ES-I3 (cell line): Measurements from ENCODE around the gene SLC29A3.
A peak's percentile ranks its signal among the peaks of the same experiment; 100 is the strongest.

Experiments
- H3K36me3 ChIP-seq: 2 replicates; pipeline ENCODE4 v1.6.1; 2013; ENCODE audit warnings: mild to moderate bottlenecking, low read length, control low read depth, moderate library complexity; ENCODE audit not compliant: insufficient read depth
- H3K4me1 ChIP-seq: 2 replicates; pipeline ENCODE4 v1.6.1; 2013; ENCODE audit warnings: mild to moderate bottlenecking, control low read depth, low read length; ENCODE audit not compliant: insufficient read depth
- H3K9ac ChIP-seq: 2 replicates; pipeline ENCODE4 v1.6.1; 2013; ENCODE audit warnings: low read depth, mild to moderate bottlenecking, low read length, moderate library complexity
- H3K9me3 ChIP-seq: 2 replicates; pipeline ENCODE4 v1.6.1; 2013; ENCODE audit warnings: mild to moderate bottlenecking, low read length, moderate library complexity; ENCODE audit not compliant: control insufficient read depth, insufficient read depth

Gene SLC29A3

GRCh38 chr10:71301371-71301916 lies 17.6 kb upstream of the SLC29A3 start:
- H3K9me3 ChIP-seq = no peaks in the 10 kb centered on the region
- H3K4me1 ChIP-seq = peaks cover 3% of the 10 kb centered on the region; the same call in 1 of the 2 replicates
- H3K9ac ChIP-seq = no peak overlapping the region
- peaks cover 2% of the 10 kb centered on the region; the same call in 1 of the 2 replicates for H3K36me3 ChIP-seq

GRCh38 chr10:71302451-71302850 lies 16.6 kb upstream of the SLC29A3 start:
- Histone ChIP-seq H3K36me3 (peaks cover 2% of the 10 kb centered on the region; the same call in 1 of the 2 replicates), H3K9ac (no peak overlapping the region), H3K4me1 (peaks cover 3% of the 10 kb centered on the region; the same call in 1 of the 2 replicates), H3K9me3 (no peaks in the 10 kb centered on the region)

GRCh38 chr10:71302874-71303568 lies 16.0 kb upstream of the SLC29A3 start:
- Histone ChIP-seq H3K9ac (no peak overlapping the region), H3K9me3 (no peaks in the 10 kb centered on the region), H3K36me3 (peaks cover 2% of the 10 kb centered on the region; the same call in 1 of the 2 replicates), H3K4me1 (peaks cover 3% of the 10 kb centered on the region; the same call in 1 of the 2 replicates)

- Histone ChIP-seq H3K9ac (no peak overlapping the region), H3K9me3 (no peaks in the 10 kb centered on the region), H3K4me1 (peaks cover 3% of the 10 kb centered on the region; the same call in 1 of the 2 replicates), H3K36me3 (peaks cover 2% of the 10 kb centered on the region; the same call in 1 of the 2 replicates)
Observed at GRCh38 chr10:71303569-71303907, 15.5 kb upstream of the SLC29A3 start.

GRCh38 chr10:71304914-71305313 lies 14.1 kb upstream of the SLC29A3 start:
- Histone ChIP-seq H3K36me3 (no peaks in the 10 kb centered on the region), H3K4me1 (peaks cover 3% of the 10 kb centered on the region; the same call in 1 of the 2 replicates), H3K9me3 (no peaks in the 10 kb centered on the region), H3K9ac (no peak overlapping the region)

- no peaks in the 10 kb centered on the region for H3K9me3 ChIP-seq
- H3K4me1 ChIP-seq = peaks cover 3% of the 10 kb centered on the region; the same call in 1 of the 2 replicates
- no peaks in the 10 kb centered on the region for H3K36me3 ChIP-seq
- H3K9ac ChIP-seq = no peak overlapping the region
Observed at GRCh38 chr10:71306979-71307378, 12.1 kb upstream of the SLC29A3 start.

- Histone ChIP-seq H3K4me1 (peaks cover 3% of the 10 kb centered on the region; the same call in 1 of the 2 replicates), H3K36me3 (no peaks in the 10 kb centered on the region), H3K9me3 (no peaks in the 10 kb centered on the region), H3K9ac (no peak overlapping the region)
Observed at GRCh38 chr10:71307469-71308085, 11.5 kb upstream of the SLC29A3 start.

- Histone ChIP-seq H3K9ac (no peak overlapping the region), H3K9me3 (no peaks in the 10 kb centered on the region), H3K36me3 (no peaks in the 10 kb centered on the region), H3K4me1 (peaks cover 3% of the 10 kb centered on the region; the same call in 1 of the 2 replicates)
Observed at GRCh38 chr10:71308244-71308643, 10.8 kb upstream of the SLC29A3 start.

GRCh38 chr10:71308985-71309384 lies 10.1 kb upstream of the SLC29A3 start:
- no peaks in the 10 kb centered on the region for H3K4me1 ChIP-seq
- no peaks in the 10 kb centered on the region for H3K36me3 ChIP-seq
- no peak overlapping the region for H3K9ac ChIP-seq
- no peaks in the 10 kb centered on the region for H3K9me3 ChIP-seq

GRCh38 chr10:71309919-71310318 lies 9.1 kb upstream of the SLC29A3 start:
- Histone ChIP-seq H3K9me3 (no peaks in the 10 kb centered on the region), H3K4me1 (no peaks in the 10 kb centered on the region), H3K9ac (no peak overlapping the region)

GRCh38 chr10:71312220-71312619 lies 6.8 kb upstream of the SLC29A3 start:
- H3K9me3 ChIP-seq = no peaks in the 10 kb centered on the region

More at GRCh38 chr10:71309919-71310318, 9.1 kb upstream of the SLC29A3 start:
- H3K36me3 ChIP-seq = no peaks in the 10 kb centered on the region

GRCh38 chr10:71312811-71313789 lies 6.0 kb upstream of the SLC29A3 start:
- Histone ChIP-seq H3K9me3 (no peaks in the 10 kb centered on the region), H3K4me1 (no peaks in the 10 kb centered on the region; the same call in 1 of the 2 replicates), H3K36me3 (no peaks in the 10 kb centered on the region), H3K9ac (no peak overlapping the region)

More at GRCh38 chr10:71312220-71312619, 6.8 kb upstream of the SLC29A3 start:
- H3K4me1 ChIP-seq = no peaks in the 10 kb centered on the region; the same call in 1 of the 2 replicates
- no peak overlapping the region for H3K9ac ChIP-seq
- no peaks in the 10 kb centered on the region for H3K36me3 ChIP-seq

GRCh38 chr10:71314028-71314693 lies 4.9 kb upstream of the SLC29A3 start:
- Histone ChIP-seq H3K9me3 (no peaks in the 10 kb centered on the region), H3K36me3 (no peaks in the 10 kb centered on the region), H3K9ac (peak overlapping the region; percentile 38; the same call in 1 of the 2 replicates), H3K4me1 (no peaks in the 10 kb centered on the region; the same call in 1 of the 2 replicates)
